IgD-negative memory B cell (primary cell): ENCODE data around the gene FANCC. TPM values are rescaled to one million over a fixed set of nuclear protein-coding genes. Genes with fewer than 3 reads are reported as not detected.
A peak's percentile ranks its signal among the peaks of the same experiment; 100 is the strongest.

Experiments
- H3K27ac Mint-ChIP-seq, 3 donors: one replicate each; pipeline ENCODE4 v1.8.0; 2020 to 2022; ENCODE audit warnings: mild to moderate bottlenecking in 3 of 3, mixed read lengths in 3 of 3, moderate library complexity in 1 of 3
- H3K27me3 Mint-ChIP-seq: one replicate; pipeline ENCODE4 v1.8.0; 2021; ENCODE audit warnings: mixed read lengths
- H3K36me3 Mint-ChIP-seq: one replicate; pipeline ENCODE4 v1.8.0; 2020; ENCODE audit warnings: mild to moderate bottlenecking, mixed read lengths
- H3K4me1 Mint-ChIP-seq, 3 donors: one replicate each; pipeline ENCODE4 v1.8.0; 2020 to 2022; ENCODE audit warnings: mixed read lengths in 3 of 3, mild to moderate bottlenecking in 1 of 3
- H3K4me3 Mint-ChIP-seq, 4 donors: one replicate each; pipeline ENCODE4 v1.8.0; 2020 to 2022; ENCODE audit warnings: mild to moderate bottlenecking in 4 of 4, mixed read lengths in 4 of 4, moderate library complexity in 3 of 4
- H3K9me3 Mint-ChIP-seq, 3 donors: one replicate each; pipeline ENCODE4 v1.8.0; 2020 to 2021; ENCODE audit warnings: mixed read lengths in 3 of 3, mild to moderate bottlenecking in 1 of 3
- polyA plus RNA-seq: library from polyadenylated mRNA; unstranded; fragments of 300-500 nt; fragmentation: Illumina TruSeq; gene quantifications from one replicate; pipeline ENCODE4 v1.2.3, GENCODE V29; 2021

Gene FANCC
- polyA plus RNA-seq, 1 donor from 2014 or later = 1.5 TPM

DNA sequence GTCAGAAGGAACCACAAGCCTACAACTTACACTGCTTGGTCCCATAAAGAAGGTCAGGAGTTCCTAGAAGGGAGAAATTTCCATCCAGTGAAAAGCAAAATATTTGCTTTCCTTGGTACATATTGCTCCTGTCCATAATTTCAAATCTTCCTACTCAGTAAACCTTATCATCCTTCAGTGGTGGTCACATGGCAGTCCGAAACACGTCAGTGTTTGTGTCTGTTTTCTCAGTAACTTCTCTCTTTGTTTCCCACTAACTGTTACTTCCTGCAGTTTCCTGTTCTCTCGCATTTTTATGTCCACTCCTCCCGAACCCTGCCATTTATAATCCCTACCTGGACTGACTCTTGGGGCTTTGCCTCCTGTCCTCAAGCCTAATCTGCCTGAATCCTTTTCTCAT lies 129.1 kb downstream of the FANCC start:
- H3K27ac Mint-ChIP-seq = no peak overlapping the region
- H3K9me3 Mint-ChIP-seq = peaks cover 0 to 2% (median 1%) of the 10 kb centered on the region in 3 donors
- H3K36me3 Mint-ChIP-seq = peaks cover 7% of the 10 kb centered on the region
- peaks cover 0 to 3% (median 0%) of the 10 kb centered on the region in 3 donors for H3K4me1 Mint-ChIP-seq
- no peaks in the 10 kb centered on the region for H3K27me3 Mint-ChIP-seq
- H3K4me3 Mint-ChIP-seq = no peak overlapping the region

DNA sequence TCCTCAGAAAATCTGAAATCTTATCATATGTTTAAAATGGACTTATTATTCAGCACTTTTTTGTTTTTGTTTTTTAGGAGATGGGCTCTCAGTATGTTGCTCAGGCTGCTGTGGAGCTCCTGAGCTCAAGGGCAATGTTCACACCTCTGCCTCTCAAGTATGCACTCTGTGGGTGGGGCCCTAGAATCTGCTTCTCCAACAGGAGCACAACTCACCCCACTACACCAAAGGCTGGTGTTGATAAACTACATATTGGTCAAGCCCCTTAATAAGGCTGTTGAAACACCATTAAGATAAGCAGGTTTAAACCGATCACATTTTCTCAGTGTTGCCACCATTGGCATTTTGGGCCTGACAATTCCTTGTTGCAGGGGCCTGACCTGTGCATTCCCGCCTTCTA lies 131.6 kb downstream of the FANCC start:
- H3K9me3 Mint-ChIP-seq = no peaks in the 10 kb centered on the region
- no peak overlapping the region for H3K27ac Mint-ChIP-seq
- H3K36me3 Mint-ChIP-seq = peaks cover 11% of the 10 kb centered on the region
- peaks cover 0 to 3% (median 0%) of the 10 kb centered on the region in 3 donors for H3K4me1 Mint-ChIP-seq
- H3K27me3 Mint-ChIP-seq = no peaks in the 10 kb centered on the region
- H3K4me3 Mint-ChIP-seq = no peak overlapping the region

DNA sequence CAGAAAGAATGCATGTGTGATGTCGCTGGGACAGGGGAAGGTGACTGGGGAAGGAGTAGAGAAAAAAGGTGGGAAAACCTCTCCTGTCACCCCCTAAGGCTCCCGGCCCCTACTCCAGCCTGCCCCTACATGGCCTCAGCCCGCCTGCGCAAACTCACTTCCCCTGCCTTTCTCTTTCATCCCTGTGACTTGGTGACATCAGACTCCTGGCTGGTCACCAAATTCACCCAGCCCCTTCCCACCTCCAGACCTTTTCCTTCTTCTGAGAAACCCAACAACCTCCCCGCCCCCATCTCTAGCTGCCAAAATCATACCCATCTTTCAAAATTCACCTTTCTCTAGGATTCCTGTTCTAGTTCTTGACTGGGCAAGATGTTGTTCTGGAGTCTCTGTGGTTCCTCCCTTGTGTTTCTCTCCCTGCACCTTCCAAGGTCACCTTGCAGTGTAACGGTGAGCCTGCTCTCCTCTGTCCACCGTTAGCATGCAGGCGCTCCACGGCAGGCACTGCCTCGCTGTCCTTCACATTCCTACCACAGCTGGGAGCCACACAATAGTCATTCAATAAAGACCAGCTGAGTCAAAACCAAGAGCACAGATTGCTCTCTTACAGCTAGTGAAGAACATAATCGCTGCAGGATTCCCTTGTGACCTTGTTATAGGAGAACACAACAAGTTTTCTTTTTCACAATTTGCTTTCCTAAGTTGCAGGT lies 134.5 kb downstream of the FANCC start:
- no peaks in the 10 kb centered on the region for H3K27me3 Mint-ChIP-seq
- H3K36me3 Mint-ChIP-seq = peaks cover 9% of the 10 kb centered on the region
- H3K9me3 Mint-ChIP-seq = no peaks in the 10 kb centered on the region
- H3K4me3 Mint-ChIP-seq = no peak overlapping the region
- no peaks in the 10 kb centered on the region for H3K4me1 Mint-ChIP-seq
- H3K27ac Mint-ChIP-seq = no peak overlapping the region

DNA sequence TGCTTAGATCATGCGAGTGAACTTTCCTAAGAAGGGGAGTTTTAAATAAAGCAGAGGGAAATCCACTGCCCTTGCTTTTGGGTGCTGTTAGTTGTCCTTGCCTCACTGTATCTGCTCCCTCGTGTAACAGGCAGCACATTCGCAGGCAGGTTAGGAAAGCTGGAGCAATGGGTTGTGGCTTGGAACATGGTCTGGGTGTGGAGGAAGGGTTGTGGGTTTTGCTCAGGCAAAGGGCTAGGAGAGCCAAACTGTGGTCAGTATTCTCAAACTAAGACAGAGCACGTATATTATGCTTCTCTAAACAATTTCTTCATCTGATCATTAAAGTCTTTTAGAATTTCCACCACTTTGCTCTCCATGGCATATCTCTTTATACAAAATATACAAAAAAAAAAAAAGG lies 135.7 kb downstream of the FANCC start:
- Mint-ChIP-seq H3K4me3 (no peak overlapping the region), H3K9me3 (no peaks in the 10 kb centered on the region), H3K36me3 (peaks cover 9% of the 10 kb centered on the region), H3K4me1 (no peaks in the 10 kb centered on the region), H3K27ac (no peak overlapping the region), H3K27me3 (no peaks in the 10 kb centered on the region)

DNA sequence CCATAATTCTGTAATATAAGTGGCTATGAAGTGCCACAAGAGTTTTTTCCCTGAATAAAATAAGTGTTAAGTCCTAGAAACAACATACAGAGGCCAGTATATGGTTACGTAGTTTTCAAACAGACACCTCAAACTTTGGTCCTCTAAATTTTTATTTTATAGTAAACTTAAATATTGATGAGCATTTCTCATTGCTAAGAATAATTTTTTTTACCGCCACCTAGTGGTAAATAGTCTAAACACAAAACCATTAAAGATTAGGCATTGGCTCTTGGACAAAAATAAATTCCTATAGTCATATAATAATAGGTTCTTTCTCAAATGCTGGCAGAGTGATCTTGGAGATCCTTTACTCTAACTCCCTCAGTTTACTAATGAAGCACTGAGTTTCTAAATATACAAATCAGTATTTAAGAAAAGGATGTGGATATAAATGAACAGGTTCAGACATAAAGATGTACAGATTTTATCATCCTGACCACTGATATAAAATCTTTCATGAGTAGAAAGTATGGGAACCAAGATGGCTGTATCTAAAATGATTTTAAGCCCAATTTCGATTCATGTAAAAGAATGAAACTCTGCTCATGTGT lies 136.2 kb downstream of the FANCC start:
- Mint-ChIP-seq H3K9me3 (no peaks in the 10 kb centered on the region), H3K4me1 (no peaks in the 10 kb centered on the region), H3K36me3 (peaks cover 9% of the 10 kb centered on the region), H3K4me3 (no peak overlapping the region), H3K27me3 (no peaks in the 10 kb centered on the region), H3K27ac (no peak overlapping the region)

DNA sequence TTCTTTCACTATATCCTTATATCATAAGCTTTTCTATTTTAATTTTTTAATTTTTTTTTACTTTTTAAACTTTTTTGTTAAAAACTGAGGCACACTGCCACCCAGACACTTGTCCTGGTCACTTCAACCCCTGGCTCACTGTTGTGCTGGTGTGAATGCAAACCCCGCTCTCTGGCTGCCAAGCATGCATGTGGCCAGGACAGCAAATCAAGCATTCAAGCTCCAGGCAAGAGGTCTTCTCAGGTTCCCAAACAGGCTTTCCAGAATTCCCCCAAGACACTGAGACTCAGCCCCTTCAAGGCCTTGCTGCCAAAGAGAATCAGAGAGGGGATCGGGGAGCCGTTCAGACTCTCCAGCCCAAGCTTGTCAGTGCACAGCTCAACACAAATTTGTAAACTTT lies 139.9 kb downstream of the FANCC start:
- H3K36me3 Mint-ChIP-seq = peaks cover 2% of the 10 kb centered on the region

DNA sequence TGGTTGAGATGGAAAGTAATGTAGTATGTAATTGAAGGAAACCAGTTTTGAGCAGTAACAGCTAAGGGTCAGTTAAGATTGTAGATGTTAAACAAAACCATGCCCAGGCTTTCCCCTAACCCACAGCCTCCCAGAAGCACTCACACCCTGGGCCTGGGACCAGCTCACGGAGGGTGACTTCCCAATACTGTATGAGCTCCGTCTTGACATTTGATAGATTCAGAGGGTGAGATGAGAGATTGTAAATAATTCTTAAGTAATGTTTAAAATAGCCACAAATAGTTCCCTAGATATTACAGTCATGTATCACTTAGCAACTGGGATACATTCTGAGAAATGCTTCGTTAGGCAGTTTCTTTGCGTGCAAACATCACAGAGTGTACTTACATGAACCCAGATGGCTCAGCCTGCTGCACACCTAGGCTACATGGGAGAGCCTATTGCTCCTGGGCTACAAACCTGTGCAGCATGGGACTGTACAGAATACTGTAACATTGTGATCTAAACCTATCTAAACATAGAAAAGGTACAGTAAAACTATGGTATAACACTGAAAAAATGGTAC lies 140.7 kb downstream of the FANCC start:
- Mint-ChIP-seq H3K27ac (no peak overlapping the region), H3K36me3 (no peaks in the 10 kb centered on the region), H3K27me3 (no peaks in the 10 kb centered on the region), H3K9me3 (no peaks in the 10 kb centered on the region), H3K4me3 (no peak overlapping the region), H3K4me1 (no peaks in the 10 kb centered on the region)

More for the DNA sequence above, 139.9 kb downstream of the FANCC start:
- Mint-ChIP-seq H3K4me1 (no peaks in the 10 kb centered on the region), H3K27ac (no peak overlapping the region), H3K9me3 (no peaks in the 10 kb centered on the region), H3K4me3 (no peak overlapping the region), H3K27me3 (no peaks in the 10 kb centered on the region)

DNA sequence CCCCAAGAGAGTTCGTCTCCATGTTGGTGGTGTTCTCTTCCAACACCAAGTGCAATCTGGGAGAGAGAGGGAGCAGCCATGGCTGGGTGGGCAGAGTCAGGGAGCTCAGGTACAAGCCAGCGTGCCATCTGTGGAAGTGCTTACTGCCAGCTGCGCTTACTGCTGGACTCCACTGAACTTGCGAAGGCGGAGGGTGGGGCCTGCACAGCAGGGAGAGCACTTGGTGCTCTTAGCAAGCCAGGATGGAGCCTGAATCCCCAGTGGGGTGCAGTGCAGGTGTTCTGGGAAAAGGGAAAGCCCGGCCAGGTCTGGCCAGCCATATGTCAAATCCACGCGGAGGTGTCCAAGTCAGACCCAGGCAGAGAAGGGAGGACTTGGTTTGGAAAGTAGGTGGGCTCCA lies 142.0 kb downstream of the FANCC start:
- no peaks in the 10 kb centered on the region for H3K36me3 Mint-ChIP-seq
- no peak overlapping the region for H3K4me3 Mint-ChIP-seq
- no peaks in the 10 kb centered on the region for H3K27me3 Mint-ChIP-seq
- H3K4me1 Mint-ChIP-seq = no peaks in the 10 kb centered on the region
- no peak overlapping the region for H3K27ac Mint-ChIP-seq
- no peaks in the 10 kb centered on the region for H3K9me3 Mint-ChIP-seq

DNA sequence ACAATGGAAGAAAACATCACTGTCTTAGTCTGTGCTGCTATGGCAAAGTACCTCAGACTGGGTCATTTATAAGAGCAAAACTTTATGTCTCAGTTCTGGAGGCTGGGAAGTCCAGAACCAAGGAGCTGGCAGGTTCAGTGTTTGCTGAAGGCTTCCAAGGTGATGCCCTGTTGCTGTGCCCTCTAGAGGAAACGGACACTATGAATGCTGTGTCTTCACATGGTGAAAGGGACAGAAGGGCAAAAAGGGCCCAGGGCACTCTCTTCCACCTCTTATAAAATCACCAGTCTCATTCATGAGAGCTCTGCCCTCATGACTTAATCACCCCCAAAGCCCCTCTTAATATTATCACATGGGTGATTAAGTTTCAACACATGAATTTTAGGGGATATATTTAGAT lies 143.5 kb downstream of the FANCC start:
- Mint-ChIP-seq H3K36me3 (no peaks in the 10 kb centered on the region), H3K9me3 (no peaks in the 10 kb centered on the region), H3K4me1 (no peaks in the 10 kb centered on the region), H3K27me3 (no peaks in the 10 kb centered on the region), H3K4me3 (no peak overlapping the region), H3K27ac (no peak overlapping the region)

DNA sequence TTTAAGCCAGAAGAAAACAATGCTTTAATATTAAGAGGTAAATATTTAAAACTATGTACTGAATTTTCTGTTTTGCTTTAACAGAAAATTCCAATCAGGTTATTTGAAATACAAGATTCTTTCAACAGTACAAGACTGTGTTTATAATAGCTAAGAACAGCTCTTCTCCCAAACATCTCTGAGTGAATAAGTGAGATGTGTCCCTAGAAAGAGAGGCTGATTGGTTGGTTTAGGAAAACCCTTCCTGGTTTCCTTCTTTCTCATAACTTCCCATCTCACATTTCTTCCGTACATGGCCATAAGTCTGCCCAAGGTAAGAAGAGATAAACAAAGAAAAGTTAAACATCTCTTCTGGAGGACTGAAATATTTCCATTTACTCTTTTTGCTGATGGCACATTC lies 145.9 kb downstream of the FANCC start:
- Mint-ChIP-seq H3K36me3 (peaks cover 2% of the 10 kb centered on the region), H3K27ac (no peak overlapping the region), H3K9me3 (peaks cover 0 to 6% (median 5%) of the 10 kb centered on the region in 3 donors), H3K27me3 (no peaks in the 10 kb centered on the region), H3K4me3 (no peak overlapping the region), H3K4me1 (no peaks in the 10 kb centered on the region)

DNA sequence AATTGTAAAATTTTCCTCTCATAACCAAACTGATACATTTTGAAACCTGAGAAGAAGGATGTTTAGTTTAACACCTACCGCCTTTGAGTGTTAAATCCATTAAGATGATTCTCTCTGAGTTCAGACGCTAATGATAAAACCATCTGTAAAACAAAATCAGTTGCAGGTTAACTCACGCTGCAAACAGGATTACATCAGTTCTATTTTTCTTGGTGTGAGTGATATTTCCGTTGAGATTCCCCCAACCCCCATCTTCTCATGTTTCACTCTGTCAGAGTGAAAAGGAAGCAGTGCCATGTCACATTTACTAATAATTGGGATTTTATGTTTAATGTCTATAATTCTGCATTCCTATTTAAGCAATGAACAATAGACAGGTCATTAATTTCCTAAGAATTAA lies 146.5 kb downstream of the FANCC start:
- no peak overlapping the region for H3K4me3 Mint-ChIP-seq
- H3K27ac Mint-ChIP-seq = no peak overlapping the region
- H3K9me3 Mint-ChIP-seq = peaks cover 0 to 6% (median 5%) of the 10 kb centered on the region in 3 donors
- no peaks in the 10 kb centered on the region for H3K4me1 Mint-ChIP-seq
- H3K36me3 Mint-ChIP-seq = peaks cover 2% of the 10 kb centered on the region
- no peaks in the 10 kb centered on the region for H3K27me3 Mint-ChIP-seq

DNA sequence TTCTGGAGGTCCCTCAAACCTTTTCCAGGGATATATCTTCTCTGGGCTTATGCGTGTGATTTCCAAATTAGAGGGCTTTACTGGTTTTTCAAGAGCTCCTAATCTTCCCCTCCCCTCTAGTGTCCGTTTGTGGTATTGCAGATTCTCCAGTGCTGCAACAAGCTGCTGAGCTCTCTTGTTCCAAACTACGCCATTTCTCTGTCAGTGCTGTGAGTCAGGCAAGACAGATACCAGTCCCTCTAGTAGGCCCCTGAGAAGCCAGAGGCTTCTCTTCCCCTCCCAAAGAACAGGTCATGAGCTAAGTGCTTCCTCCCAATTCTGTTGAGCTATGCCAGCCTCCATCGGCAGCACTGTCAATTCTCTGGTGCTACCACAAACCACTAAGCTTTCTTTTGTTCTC lies 149.5 kb downstream of the FANCC start:
- Mint-ChIP-seq H3K36me3 (peaks cover 2% of the 10 kb centered on the region), H3K27ac (no peak overlapping the region), H3K9me3 (peaks cover 0 to 6% (median 5%) of the 10 kb centered on the region in 3 donors), H3K4me3 (no peak overlapping the region), H3K4me1 (no peaks in the 10 kb centered on the region), H3K27me3 (no peaks in the 10 kb centered on the region)

DNA sequence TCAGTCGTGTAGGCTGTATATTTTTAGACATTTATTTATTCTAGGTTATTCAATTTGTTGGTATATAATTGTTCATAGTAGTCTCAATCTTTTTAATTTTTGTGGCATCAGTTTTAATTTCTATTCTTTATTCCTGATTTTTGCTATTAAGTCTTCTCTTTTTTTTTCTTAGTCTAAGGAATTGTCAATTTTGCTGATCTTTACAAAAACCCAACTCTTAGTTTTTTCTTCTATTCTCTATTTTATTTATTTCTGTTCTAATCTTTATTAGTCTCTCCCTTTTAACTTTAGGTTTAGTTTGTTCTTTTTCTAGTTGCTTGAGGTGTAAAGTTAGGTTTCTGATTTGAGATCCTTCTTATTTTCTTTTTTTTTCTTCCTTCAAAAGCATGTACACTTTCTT lies 152.5 kb downstream of the FANCC start:
- no peak overlapping the region for H3K27ac Mint-ChIP-seq
- peaks cover 0 to 6% (median 5%) of the 10 kb centered on the region in 3 donors for H3K9me3 Mint-ChIP-seq
- peaks cover 6% of the 10 kb centered on the region for H3K36me3 Mint-ChIP-seq
- H3K4me3 Mint-ChIP-seq = no peak overlapping the region
- no peaks in the 10 kb centered on the region for H3K4me1 Mint-ChIP-seq
- H3K27me3 Mint-ChIP-seq = no peaks in the 10 kb centered on the region

DNA sequence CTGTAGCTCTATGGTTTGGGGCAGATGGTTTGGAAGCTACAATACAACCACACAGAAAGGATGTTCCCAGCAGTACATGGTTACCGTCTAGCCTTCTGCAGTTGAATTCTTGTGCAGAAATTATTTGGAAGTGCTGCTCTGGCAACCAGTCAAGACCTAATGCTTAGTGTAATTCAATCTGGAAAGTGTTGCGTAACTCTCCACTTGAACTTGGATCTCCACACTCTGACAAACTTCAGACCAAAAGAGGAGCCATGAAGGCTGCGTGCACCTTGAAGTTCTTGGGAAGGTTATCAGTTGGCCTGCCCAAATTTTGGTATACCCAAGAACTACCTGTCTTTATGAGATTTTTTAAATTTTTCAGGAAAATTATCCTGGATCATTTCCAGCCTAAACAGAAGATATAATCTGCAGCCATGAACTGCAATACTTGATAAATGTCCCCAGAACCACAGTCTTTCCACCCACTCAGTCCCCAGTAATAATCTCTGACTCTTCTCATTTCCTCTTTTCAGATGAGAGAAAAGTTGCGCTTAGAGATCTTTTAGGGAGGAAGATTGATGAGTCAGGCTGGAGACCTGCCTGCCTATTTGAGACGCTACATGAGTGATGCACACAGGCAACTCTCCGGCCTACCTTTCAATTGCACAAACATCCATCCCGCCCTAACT lies 159.9 kb downstream of the FANCC start:
- H3K9me3 Mint-ChIP-seq = no peaks in the 10 kb centered on the region
- peaks cover 4% of the 10 kb centered on the region for H3K36me3 Mint-ChIP-seq
- H3K27ac Mint-ChIP-seq = no peak overlapping the region
- H3K27me3 Mint-ChIP-seq = no peaks in the 10 kb centered on the region
- H3K4me1 Mint-ChIP-seq = no peaks in the 10 kb centered on the region
- peak overlapping the region in 1 of 4 donors; percentile 19 for H3K4me3 Mint-ChIP-seq

DNA sequence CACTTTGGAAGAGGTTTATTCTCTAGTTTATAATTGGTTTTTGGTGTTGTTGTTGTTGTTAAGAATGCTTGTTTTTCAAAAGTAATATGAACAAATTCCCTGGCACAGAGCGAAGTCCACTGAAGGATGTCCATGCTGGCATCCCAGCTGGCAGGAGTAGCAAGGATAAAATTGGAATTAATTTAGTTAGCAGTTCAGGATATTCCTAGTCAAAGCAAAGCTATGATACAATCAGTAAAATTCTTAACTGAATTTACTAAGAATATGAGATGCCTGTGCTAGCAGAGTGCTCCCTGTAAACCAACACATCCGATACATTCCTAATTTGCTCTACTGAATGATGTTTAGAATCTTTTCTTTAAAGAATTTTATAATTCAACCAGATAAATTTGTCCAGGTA lies 161.4 kb downstream of the FANCC start:
- H3K4me3 Mint-ChIP-seq = no peak overlapping the region
- H3K4me1 Mint-ChIP-seq = peaks cover 0 to 2% (median 0%) of the 10 kb centered on the region in 3 donors
- no peak overlapping the region for H3K27ac Mint-ChIP-seq
- H3K27me3 Mint-ChIP-seq = no peaks in the 10 kb centered on the region
- no peaks in the 10 kb centered on the region for H3K9me3 Mint-ChIP-seq
- H3K36me3 Mint-ChIP-seq = peaks cover 4% of the 10 kb centered on the region
